Stomach (tissue), 4 donors: ENCODE results near the gene LNX1.

Experiments used
- POLR2A ChIP-seq, 4 donors: fragments of 450-650 bp; IDR thresholded peaks; one replicate each; pipeline ENCODE4 v1.6.1; 2016; ENCODE audit warnings: antibody characterized with exemption in 4 of 4, control low read depth in 2 of 4, mild to moderate bottlenecking in 1 of 4, moderate library complexity in 1 of 4
- POLR2AphosphoS5 ChIP-seq, 3 donors: sonication (generic); formaldehyde crosslinking; IDR thresholded peaks; one replicate each; pipeline ENCODE4 v1.6.1; 2016; ENCODE audit warnings: antibody characterized with exemption in 3 of 3
- TF ChIP-seq, protein P1 (sequence below), 7 experiments: fragments of 450-650 bp in 4 of 7; fragments of 200-600 bp in 3 of 7; sonication (generic) in 3 of 7; IDR thresholded peaks; one replicate each; pipeline ENCODE4 v1.5.1; 2016 to 2019; ENCODE audit warnings: antibody characterized with exemption in 7 of 7, control low read depth in 2 of 7, mild to moderate bottlenecking in 1 of 7

DNA sequence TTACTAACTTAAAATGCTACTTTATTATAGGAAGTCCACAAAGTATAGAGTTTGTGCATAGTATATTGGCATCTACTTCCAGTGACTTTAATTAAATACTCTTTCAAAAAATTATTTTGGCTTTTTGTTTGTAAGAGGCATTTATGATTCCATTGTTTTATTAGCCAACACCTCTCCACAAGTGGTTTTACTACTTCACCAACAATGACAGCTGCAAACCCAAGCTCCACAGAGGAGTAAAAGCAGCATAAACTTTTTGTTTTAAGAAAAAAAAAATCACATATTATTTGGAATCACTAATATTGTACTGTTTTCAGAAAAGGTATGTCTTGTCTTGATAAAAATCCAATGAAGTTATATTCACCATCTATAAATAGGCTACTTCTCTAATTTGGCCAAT is 125.4 kb downstream of the LNX1 start:
- TF ChIP-seq, protein P1, sequence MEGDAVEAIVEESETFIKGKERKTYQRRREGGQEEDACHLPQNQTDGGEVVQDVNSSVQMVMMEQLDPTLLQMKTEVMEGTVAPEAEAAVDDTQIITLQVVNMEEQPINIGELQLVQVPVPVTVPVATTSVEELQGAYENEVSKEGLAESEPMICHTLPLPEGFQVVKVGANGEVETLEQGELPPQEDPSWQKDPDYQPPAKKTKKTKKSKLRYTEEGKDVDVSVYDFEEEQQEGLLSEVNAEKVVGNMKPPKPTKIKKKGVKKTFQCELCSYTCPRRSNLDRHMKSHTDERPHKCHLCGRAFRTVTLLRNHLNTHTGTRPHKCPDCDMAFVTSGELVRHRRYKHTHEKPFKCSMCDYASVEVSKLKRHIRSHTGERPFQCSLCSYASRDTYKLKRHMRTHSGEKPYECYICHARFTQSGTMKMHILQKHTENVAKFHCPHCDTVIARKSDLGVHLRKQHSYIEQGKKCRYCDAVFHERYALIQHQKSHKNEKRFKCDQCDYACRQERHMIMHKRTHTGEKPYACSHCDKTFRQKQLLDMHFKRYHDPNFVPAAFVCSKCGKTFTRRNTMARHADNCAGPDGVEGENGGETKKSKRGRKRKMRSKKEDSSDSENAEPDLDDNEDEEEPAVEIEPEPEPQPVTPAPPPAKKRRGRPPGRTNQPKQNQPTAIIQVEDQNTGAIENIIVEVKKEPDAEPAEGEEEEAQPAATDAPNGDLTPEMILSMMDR (IDR thresholded peaks at IDR 0.05): no peak
- TF ChIP-seq POLR2A (IDR thresholded peaks at IDR 0.05) (no peak), POLR2AphosphoS5 (IDR thresholded peaks at IDR 0.05) (no peak)
